Measurements from ENCODE around the gene ENDOV. TPM values are rescaled to one million over a fixed set of nuclear protein-coding genes. Genes with fewer than 3 reads are reported as not detected.

Gene ENDOV
- 23.0 and 36.1 TPM in 2 replicates for total RNA-seq

GRCh38 chr17:80414803-80415625 lies at the start of gene ENDOV:
Gene ENDOV (plus strand): TSS chr17:80415167. CDS start chr17:80415195, 28 bp downstream.

GRCh38 chr17:80475910-80476876 lies 61.2 kb downstream of the ENDOV start, which contains the start of gene NPTX1:
Gene NPTX1 (minus strand): TSS chr17:80476607. CDS start chr17:80476446, 161 bp downstream.

Small RNA genes within 50 kb of the gene (small RNA-seq; reads per million reads assigned to genes)
- not detected for gene MIR4730

Other genes starting within 250 kb of the ENDOV start
- gene CARD14, start 245.1 kb upstream of the ENDOV start, total RNA-seq = 5.7 and 19.6 TPM in 2 replicates
- gene SGSH, start 194.8 kb upstream of the ENDOV start, total RNA-seq = 15.9 and 23.9 TPM in 2 replicates
- 10.7 and 18.5 TPM in 2 replicates for gene SLC26A11, start 194.7 kb upstream of the ENDOV start, total RNA-seq
- 69.5 and 79.7 TPM in 2 replicates for gene RNF213, start 154.3 kb upstream of the ENDOV start, total RNA-seq
- under 0.01 and 0.54 TPM in 2 replicates for gene NPTX1, start 61.4 kb downstream of the ENDOV start, total RNA-seq
- 26.7 and 47.1 TPM in 2 replicates for gene RPTOR, start 129.7 kb downstream of the ENDOV start, total RNA-seq